ENCODE results near the gene OSBPL2. TPM values are rescaled to one million over a fixed set of nuclear protein-coding genes. Genes with fewer than 3 reads are reported as not detected.

OSBPL2 gene
- total RNA-seq, 2 experiments from 2014 or later = 23.6 to 24.3 TPM

DNA sequence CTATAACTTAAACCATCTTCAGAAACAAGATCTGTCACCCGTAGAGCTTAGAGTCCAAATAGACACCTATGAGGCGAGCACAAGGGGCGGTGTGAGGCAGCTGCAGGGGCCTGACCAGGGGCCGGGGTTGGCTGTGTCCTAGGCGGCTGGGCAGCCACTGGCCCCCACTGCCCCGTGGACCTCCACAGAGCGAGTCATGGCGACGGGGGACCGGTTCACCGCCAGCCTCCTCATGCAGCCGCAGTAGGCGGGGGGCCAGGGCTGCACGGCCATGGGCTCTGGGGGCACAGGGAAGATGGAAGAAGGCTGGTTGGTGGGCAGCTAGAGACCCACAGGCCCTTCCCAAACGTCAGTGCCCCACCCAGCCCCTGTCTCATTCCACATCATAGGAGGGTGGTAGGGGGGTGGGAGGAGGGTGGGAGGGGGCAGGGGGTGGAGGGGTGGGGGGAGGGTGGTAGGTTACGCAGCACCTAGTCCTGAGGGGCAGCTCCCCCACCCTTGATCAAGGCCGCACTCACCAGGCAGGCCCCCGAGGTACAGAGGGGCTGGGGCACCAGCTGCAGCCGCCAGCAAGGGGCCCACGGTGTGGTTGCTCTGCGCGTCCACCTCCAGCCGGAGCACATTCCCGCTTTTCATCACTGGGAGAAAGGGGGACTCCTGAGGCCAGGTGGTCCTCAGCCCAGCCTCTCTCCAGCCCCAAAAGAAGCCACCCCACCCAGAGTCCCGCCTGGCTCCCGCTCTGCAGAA is 71.0 kb downstream of the OSBPL2 start:
- no peak for ATAC-seq
- DNase-seq = no peak
- ChIA-PET POLR2A (no interaction called here), CTCF (no interaction called here)
- TF ChIP-seq, protein P1, sequence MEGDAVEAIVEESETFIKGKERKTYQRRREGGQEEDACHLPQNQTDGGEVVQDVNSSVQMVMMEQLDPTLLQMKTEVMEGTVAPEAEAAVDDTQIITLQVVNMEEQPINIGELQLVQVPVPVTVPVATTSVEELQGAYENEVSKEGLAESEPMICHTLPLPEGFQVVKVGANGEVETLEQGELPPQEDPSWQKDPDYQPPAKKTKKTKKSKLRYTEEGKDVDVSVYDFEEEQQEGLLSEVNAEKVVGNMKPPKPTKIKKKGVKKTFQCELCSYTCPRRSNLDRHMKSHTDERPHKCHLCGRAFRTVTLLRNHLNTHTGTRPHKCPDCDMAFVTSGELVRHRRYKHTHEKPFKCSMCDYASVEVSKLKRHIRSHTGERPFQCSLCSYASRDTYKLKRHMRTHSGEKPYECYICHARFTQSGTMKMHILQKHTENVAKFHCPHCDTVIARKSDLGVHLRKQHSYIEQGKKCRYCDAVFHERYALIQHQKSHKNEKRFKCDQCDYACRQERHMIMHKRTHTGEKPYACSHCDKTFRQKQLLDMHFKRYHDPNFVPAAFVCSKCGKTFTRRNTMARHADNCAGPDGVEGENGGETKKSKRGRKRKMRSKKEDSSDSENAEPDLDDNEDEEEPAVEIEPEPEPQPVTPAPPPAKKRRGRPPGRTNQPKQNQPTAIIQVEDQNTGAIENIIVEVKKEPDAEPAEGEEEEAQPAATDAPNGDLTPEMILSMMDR (IDR thresholded peaks at IDR 0.05) = no peak
- H3K27me3 Mint-ChIP-seq = no peaks in the 10 kb centered on the region
- H3K4me1 Mint-ChIP-seq (ENCODE audit: low read depth) = peaks cover 14% of the 10 kb centered on the region
- no peaks in the 10 kb centered on the region for H3K9me3 Mint-ChIP-seq
- no peak overlapping the region for H3K27ac Mint-ChIP-seq
- no peak overlapping the region for H3K4me3 Mint-ChIP-seq
- H3K36me3 Mint-ChIP-seq (ENCODE audit: low read depth) = peaks cover 28% of the 10 kb centered on the region
- intact Hi-C loops (cut with micrococcal nuclease) = no loop called here

DNA sequence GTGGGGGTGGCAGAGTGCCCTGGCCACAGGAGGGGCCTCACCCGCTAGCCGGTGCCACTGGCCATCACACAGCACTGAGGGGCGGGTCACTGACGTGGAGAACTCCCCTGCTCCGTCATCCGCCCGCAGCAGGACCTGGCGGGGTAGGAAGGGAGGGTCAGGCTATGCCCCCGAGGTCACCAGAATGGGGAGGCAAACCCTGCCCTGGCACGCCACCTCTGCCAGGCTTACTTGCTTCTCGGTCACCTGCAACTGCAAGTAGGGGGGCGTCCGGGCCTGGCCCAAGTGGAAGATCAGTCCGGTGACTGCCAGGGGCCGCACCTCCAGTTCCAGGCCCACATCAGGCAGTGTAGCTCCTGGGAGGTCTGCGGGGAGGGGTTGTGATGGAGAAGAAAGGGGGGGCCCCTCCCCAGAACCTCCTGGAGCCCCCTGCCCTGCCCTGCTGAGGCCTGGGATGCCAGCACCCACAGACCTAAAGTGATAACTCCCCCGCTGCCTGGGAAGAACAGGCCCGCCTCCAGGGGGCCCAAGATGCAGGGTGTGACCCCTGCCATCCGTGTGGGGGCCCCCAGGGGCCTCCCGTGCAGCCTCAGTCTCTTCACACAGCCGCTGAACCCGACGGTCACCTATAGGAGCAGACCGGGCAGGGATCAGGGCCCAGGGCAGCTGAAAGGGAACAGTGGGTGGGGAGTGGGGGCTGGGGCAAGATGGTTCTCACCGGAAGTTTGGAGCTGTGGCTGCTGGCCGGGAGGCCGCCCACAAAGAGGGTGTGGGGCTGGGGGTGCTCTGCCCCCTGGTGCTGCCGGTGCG is 71.8 kb downstream of the OSBPL2 start:
- peaks cover 20% of the 10 kb centered on the region for H3K36me3 Mint-ChIP-seq (ENCODE audit: low read depth)
- no peak overlapping the region for H3K27ac Mint-ChIP-seq
- ChIA-PET POLR2A (no interaction called here), CTCF (no interaction called here)
- TF ChIP-seq, protein P1 (IDR thresholded peaks at IDR 0.05) = no peak
- ATAC-seq = no peak
- H3K27me3 Mint-ChIP-seq = no peaks in the 10 kb centered on the region
- intact Hi-C loops (cut with micrococcal nuclease) = no loop called here
- H3K4me3 Mint-ChIP-seq = no peak overlapping the region
- no peak for DNase-seq
- H3K4me1 Mint-ChIP-seq (ENCODE audit: low read depth) = peaks cover 6% of the 10 kb centered on the region
- H3K9me3 Mint-ChIP-seq = no peaks in the 10 kb centered on the region

DNA sequence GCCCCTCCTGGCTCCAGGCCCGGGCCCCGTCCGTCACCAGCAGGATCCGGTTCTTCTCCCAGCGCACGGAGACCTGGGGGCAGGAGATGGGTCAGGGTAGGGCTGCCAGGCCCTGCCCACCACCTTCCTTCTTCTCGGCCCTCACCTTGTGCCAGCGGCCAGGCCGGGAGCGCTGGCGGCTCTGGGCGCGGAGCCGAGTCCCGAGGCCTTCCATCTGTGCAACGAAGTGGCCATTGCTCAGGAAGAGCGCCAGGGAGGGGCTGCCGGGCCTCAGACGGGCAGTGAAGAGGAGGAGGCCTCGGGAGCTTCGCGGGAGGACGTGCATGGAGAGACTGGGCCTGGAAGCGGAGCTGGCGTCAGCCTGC is 72.4 kb downstream of the OSBPL2 start:
- ATAC-seq (no peak), DNase-seq (no peak)
- ChIA-PET POLR2A (no interaction called here), CTCF (no interaction called here)
- intact Hi-C loops (cut with micrococcal nuclease) = no loop called here
- no peak overlapping the region for H3K27ac Mint-ChIP-seq
- peaks cover under 1% of the 10 kb centered on the region for H3K4me1 Mint-ChIP-seq (ENCODE audit: low read depth)
- peaks cover 15% of the 10 kb centered on the region for H3K36me3 Mint-ChIP-seq (ENCODE audit: low read depth)
- TF ChIP-seq, protein P1 (IDR thresholded peaks at IDR 0.05) = no peak
- H3K9me3 Mint-ChIP-seq = no peaks in the 10 kb centered on the region
- no peaks in the 10 kb centered on the region for H3K27me3 Mint-ChIP-seq
- no peak overlapping the region for H3K4me3 Mint-ChIP-seq

DNA sequence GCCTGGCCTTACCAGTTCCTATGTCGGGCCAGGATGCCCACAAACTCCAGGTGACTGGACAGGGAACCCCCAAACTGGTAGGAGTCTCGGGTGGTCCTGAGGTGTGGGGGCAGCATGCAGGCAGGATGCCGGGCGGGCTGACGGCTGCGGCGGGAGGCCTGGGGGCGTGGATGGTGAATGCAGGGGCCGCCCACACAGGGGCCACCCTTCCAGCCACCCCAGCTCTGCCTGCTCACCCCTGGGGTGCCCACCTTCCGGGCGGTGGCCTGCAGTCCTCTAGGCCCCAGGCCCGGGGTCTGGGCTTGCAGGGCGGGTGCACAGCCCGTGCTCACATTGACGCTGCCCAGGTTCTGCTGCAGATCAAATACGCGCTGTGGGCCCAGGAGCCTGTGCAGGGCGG is 72.8 kb downstream of the OSBPL2 start:
- DNase-seq (no peak), ATAC-seq (no peak)
- Mint-ChIP-seq H3K27me3 (no peaks in the 10 kb centered on the region), H3K4me1 (ENCODE audit: low read depth) (no peaks in the 10 kb centered on the region), H3K36me3 (ENCODE audit: low read depth) (peaks cover 12% of the 10 kb centered on the region), H3K9me3 (no peaks in the 10 kb centered on the region), H3K27ac (no peak overlapping the region), H3K4me3 (no peak overlapping the region)
- CTCF ChIA-PET = no interaction called here
- TF ChIP-seq, protein P1 (IDR thresholded peaks at IDR 0.05) = no peak
- POLR2A ChIA-PET = no interaction called here
- intact Hi-C loops (cut with micrococcal nuclease) = no loop called here

All from activated CD8-positive, alpha-beta T cell treated with anti-CD3 and anti-CD28 coated beads for 36 hours (primary cell).